A549 (cell line): ENCODE measurements around the gene KLHL1.

Experiments
- CBX2 ChIP-seq: fragments of 200-600 bp; sonication (generic); IDR thresholded peaks from 2 replicates; pipeline ENCODE4 v1.6.1; 2016; ENCODE audit warnings: low read depth, mild to moderate bottlenecking, borderline replicate concordance
- CTCF ChIP-seq: fragments of >200 bp; sonication (Bioruptor Twin); formaldehyde crosslinking; IDR thresholded peaks from 3 replicates; pipeline ENCODE4 v1.5.1; 2016
- EHMT2 ChIP-seq: fragments of 200-600 bp; sonication (generic); IDR thresholded peaks from 2 replicates; pipeline ENCODE4 v1.6.1; 2016; ENCODE audit warnings: antibody characterized with exemption, low read depth, mild to moderate bottlenecking, moderate library complexity
- REST ChIP-seq: fragments of 200-600 bp; sonication (generic); IDR thresholded peaks from 2 replicates; pipeline ENCODE4 v1.6.1; 2016; ENCODE audit warnings: antibody characterized with exemption, mild to moderate bottlenecking, moderate library complexity
- RFX5 ChIP-seq: fragments of 450-650 bp; IDR thresholded peaks from 2 replicates; pipeline ENCODE4 v1.7.1; 2014; ENCODE audit warnings: antibody characterized with exemption, mild to moderate bottlenecking, moderate library complexity

GRCh38 chr13:69956349-69956748, 151.9 kb downstream of the KLHL1 start:
- no peak for TF ChIP-seq REST
- no peak for TF ChIP-seq CTCF
- no peak for TF ChIP-seq RFX5
- no peak for TF ChIP-seq CBX2
- TF ChIP-seq EHMT2 = no peak
